Omental fat pad (tissue), 4 donors: Measurements from ENCODE around the gene ZNF888. TPM values are rescaled to one million over a fixed set of nuclear protein-coding genes. Genes with fewer than 3 reads are reported as not detected.
"Not testable (repeated sequence)": the region's sequence is repeated elsewhere in the genome, so short reads cannot be mapped to it uniquely, and the experiment has no call there.

Experiments
- ATAC-seq: fragments of 150-250 bp; one replicate; pipeline ENCODE4 v1.9.1; 2016; ENCODE audit warnings: mild to moderate bottlenecking, moderate library complexity; ENCODE audit not compliant: low FRiP score
- DNase-seq: peaks from one replicate; pipeline ENCODE4 v3.0.0-alpha.2; 2019; ENCODE audit warnings: low spot score
- total RNA-seq, 4 donors: library from RNA; depleted of rRNA; stranded (reverse); fragments of >200 nt; gene quantifications; one replicate each; pipeline ENCODE4 v1.1.0, GENCODE V29; 2016
- TF ChIP-seq, protein P1 (sequence below), 3 donors: fragments of 450-650 bp; IDR thresholded peaks; one replicate each; pipeline ENCODE4 v1.5.1; 2016 to 2017; ENCODE audit warnings: antibody characterized with exemption in 3 of 3, mild to moderate bottlenecking in 3 of 3, moderate library complexity in 2 of 3

The ZNF888 gene
- total RNA-seq, 4 donors from 2014 or later, result 2.5 to 4.7 (median 3.3) TPM

DNA sequence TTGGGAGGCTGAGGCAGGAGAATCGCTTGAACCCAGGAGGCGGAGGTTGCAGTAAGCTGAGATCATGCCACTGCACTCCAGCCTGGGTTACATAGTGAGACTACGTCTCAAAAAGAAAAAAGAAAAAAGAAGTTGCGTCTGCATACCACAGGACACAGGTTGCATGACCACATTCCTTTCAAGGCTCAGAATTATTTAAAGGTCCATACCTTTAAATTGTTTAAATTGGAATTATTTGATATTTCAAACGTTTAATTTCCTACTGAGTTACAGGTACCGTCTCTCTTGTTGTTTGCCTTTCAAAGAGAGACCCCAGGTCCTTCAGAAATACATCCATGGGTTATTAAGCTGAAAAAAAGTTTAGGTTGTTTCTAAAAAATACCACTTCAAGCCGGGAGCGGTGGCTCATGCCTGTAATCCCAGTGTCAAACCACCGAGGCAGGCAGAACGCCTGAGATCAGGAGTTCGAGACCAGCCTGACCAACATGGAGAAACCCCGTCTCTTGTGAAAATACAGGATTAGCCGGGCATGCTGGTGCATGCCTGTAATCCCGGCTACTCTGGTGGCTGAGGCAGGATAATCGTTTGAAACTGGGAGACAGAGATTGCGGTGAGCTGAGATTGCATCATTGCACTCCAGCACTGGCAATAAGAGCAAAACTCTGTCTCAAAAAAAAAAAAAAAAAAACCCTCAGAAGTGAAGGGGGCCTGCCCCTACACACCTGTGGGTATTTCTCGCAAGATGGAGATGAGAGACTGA, 20.8 kb upstream of the ZNF888 start:
- no peak for ATAC-seq
- DNase-seq, result no peak
- TF ChIP-seq, protein P1, sequence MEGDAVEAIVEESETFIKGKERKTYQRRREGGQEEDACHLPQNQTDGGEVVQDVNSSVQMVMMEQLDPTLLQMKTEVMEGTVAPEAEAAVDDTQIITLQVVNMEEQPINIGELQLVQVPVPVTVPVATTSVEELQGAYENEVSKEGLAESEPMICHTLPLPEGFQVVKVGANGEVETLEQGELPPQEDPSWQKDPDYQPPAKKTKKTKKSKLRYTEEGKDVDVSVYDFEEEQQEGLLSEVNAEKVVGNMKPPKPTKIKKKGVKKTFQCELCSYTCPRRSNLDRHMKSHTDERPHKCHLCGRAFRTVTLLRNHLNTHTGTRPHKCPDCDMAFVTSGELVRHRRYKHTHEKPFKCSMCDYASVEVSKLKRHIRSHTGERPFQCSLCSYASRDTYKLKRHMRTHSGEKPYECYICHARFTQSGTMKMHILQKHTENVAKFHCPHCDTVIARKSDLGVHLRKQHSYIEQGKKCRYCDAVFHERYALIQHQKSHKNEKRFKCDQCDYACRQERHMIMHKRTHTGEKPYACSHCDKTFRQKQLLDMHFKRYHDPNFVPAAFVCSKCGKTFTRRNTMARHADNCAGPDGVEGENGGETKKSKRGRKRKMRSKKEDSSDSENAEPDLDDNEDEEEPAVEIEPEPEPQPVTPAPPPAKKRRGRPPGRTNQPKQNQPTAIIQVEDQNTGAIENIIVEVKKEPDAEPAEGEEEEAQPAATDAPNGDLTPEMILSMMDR (IDR thresholded peaks at IDR 0.05), result no peak

DNA sequence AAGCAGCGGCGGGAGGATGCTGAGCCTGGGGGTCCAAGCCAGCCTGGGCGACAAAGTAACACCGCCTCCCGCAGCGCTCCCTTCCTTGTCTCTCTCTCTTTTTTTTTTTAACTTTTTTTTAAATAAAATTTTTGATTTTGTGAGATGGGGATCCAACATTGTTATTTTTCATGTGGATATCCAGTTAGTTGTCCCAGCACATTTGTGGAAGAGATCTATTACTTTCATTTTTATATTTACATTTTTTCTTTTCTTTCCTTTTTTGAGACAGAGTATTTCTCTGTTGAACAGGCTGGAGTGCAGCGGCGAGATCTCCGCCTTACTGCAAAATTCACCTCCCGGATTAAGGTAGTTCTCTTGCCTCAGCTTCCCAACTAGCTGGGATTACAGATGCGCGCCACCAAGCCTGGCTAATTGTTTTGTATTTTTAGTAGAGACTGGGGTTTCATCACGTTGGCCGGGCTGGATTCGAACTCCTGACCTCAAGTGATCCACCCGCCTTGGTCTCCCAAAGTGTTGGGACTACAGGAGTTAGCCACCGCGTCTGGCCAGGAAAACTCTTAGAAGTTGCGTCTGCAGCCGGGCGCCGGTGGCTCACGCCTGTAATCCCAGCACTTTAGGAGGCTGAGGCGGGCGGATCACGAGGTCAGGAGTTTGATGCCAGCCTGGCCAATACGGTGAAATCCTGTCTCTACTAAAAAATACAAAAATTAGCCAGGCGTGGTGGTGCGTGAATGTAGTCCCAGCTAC, 20.1 kb upstream of the ZNF888 start:
- ATAC-seq (no peak), DNase-seq (no peak)
- TF ChIP-seq, protein P1 (IDR thresholded peaks at IDR 0.05), result no peak

DNA sequence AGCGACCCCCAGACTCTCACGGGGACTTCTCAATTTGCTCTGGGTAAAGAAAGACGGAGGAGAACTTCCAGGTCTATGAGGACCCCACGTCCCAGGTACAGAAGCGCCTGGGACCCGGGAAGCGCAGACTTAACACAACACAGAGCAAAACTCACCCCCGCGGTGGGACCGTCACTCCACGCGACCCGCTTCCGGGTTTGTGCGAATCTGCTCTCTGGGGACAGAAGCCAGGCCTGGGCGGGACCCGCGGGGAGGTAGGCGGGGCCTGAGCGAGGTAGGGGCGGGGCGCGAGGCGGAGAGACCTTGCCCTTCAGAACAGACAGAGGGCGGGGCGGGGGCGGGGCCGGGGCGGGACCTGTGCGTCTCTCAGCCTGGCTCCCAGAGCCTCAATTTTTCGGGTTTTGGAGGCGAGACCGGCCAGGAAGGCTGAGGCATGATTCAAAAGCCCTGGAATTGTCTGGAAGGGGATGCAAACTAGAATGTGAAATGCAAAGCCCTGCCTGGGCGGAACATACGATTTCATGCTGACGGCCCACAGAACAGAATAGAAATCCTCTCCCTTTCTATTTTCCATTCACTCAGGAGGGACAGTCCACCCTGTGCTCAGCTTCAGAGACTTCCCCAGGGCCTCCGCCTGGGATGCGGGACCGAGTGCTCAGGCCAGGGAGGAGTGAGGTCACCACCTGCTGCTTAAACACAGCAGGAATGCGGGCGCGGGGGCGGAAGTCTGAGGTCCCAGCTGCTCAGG, 19.3 kb upstream of the ZNF888 start:
- TF ChIP-seq, protein P1 (IDR thresholded peaks at IDR 0.05), result no peak
- ATAC-seq (peak; percentile 98), DNase-seq (peak; percentile 79)

DNA sequence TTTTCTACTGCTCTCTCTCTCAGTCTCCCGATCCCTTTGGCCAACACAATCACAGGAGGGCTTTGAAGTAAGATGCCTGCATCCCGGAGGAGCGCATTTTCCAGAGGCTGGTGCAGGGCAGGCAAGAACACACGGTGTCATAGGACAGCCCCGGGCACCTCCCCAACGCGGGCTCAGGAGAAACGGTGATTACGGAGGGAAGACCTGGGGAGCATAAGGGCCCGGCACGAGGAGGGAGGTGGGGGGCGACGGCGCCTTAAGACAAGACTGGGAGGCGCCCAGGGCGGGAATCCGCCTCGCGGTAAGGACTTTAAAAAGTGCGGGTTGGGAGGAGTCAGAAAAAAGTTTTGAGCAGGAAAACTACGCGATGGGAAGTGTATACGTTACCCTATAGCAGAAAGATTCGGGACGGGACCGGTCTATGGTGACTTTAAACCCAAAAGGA, 18.7 kb upstream of the ZNF888 start:
- ATAC-seq (peak; percentile 38), DNase-seq (no peak)
- TF ChIP-seq, protein P1 (IDR thresholded peaks at IDR 0.05), result no peak

DNA sequence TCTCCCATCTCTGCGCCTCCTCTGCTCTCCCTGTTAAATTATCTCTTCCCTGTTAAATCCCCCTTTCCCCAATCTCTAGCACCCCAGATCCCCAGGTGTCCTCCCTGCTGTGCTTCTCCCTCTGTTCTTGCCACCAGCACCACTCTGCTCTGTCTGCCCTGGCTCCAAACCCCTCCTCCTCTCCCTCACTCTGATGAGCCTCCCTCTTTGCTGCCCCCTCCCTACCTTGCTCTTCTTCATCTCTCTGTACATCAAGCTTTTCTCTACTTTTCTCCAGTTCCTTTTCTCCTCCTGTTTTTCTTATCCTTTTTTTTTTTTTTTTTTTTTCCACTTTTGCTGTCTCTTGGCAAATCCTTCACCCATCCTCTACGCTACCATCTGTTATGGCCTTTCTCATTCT, 18.3 kb upstream of the ZNF888 start:
- not testable (repeated sequence) for DNase-seq, ATAC-seq

DNA sequence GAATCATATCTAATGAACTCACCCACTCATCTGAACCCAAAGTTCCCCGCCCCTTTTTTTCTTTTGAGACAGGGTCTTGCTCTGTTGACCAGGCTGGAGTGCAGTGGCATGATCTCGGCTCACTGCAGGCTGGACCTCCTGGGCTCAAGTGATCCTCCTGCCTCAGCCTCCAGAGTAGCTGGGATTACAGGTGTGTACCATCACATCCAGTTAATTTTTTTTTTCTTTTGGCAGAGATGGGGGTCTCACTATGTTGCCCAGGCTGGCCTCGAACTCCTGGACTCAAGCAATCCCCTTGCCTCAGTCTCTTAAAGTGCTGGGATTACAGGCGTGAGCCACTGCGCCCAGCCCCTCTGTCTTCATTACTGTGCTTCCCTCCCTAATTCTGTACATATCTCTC, 17.7 kb upstream of the ZNF888 start:
- ATAC-seq, DNase-seq: not testable (repeated sequence)

DNA sequence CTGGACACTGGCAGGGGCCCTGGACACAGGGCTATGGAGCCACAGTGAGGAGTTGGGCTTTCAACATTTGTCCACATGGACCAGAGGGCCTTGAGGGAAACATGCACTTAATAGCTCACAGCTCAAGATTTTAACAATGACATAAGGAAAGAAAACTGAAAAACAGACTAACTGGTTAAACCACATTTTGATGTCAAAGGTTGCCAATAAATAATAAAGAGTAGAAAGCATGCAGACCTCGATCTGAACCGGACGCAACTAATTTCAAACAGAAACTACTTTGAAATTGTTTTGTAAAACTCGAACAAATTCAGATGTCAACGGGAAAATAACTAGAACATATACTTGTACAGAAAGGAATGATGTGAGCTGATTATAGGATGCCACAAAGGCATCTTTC, 15.5 kb upstream of the ZNF888 start:
- TF ChIP-seq, protein P1 (IDR thresholded peaks at IDR 0.05), result no peak
- ATAC-seq (no peak), DNase-seq (no peak)
